GM13977 (cell line): ENCODE measurements around the gene RABAC1.
A peak's percentile ranks its signal among the peaks of the same experiment; 100 is the strongest.
"Not testable (repeated sequence)": the region's sequence is repeated elsewhere in the genome, so short reads cannot be mapped to it uniquely, and the experiment has no call there.

Source experiments
- DNase-seq: peaks from one replicate; pipeline ENCODE4 v3.0.0; 2012; ENCODE audit warnings: low spot score
- CTCF ChIP-seq: IDR thresholded peaks from 2 replicates; pipeline ENCODE4 v1.5.1; 2012; ENCODE audit warnings: mild to moderate bottlenecking, control low read depth; ENCODE audit not compliant: insufficient read depth; ENCODE audit errors: extremely low read depth, missing control alignments
- in situ Hi-C: fragments of 300-500 bp; cut with MboI; formaldehyde crosslinking; loops from one replicate; pipeline ENCODE4 v1.12.0; 2022; ENCODE audit warnings: low sequenced_read_pairs, low pct_unique_long_range_greater_than_20kb, mixed read lengths, inconsistent platforms; ENCODE audit not compliant: unreplicated experiment

The RABAC1 gene

DNA sequence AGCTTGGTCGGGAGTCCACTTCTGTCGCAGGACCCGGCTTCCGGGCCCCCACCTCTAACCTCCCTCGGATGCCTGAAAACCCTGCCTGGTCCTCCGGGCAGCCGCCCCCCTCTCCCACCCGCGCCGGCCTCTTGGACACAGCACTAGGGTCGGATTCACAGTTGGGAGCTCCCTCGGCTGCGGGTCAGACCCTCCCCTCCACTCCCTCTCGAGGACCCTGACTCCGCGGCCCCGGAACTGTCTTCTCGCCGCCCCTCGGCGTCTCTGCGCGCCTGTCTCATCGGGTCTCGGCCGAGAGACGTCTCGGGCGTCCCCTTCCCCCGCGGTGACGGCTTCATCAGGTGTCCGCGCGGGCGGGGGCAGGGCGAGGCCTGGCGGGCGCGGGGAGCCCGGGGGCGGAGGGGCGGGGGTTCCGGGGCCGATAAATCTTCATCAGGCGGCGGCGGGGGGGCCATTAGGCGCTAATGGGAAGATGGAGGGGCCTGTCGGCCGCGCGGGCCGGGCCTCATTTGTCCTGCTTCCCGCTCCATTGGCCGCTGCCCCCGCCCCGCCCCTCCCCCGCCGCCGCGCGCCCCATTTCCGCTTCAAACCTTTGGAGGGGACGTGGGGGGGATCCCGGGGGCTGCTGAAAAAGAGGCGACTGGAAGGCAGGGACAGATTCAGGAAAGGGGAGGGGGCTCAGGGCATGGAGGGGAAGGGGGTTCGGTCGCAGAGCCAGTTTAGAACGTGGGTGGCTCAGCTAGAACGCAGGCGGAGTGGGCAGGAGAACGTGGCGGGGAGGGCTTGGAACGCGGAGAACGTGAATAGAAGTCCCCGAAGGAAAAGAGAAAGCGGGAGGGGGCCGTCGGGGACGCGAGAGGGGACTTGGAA is 19.0 kb downstream of the RABAC1 start:
- peak; percentile 86 for DNase-seq
- no peak for TF ChIP-seq CTCF
- in situ Hi-C loops: no loop called here

DNA sequence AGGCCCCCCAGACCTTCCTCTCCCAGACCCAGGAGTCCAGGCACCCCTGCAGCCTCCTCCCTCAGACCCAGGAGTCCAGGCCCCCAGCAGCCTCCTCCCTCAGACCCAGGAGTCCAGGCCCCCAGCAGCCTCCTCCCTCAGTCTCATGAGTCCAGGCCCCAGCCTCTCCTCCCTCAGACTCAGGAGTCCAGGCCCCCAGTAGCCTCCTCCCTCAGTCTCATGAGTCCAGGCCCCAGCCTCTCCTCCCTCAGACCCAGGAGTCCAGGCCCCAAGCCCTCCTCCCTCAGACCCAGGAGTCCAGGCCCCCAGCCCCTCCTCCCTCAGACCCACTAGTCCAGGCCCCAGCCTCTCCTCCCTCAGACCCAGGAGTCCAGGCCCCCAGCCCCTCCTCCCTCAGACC is 19.9 kb downstream of the RABAC1 start:
- in situ Hi-C loops, DNase-seq: not testable (repeated sequence)

- no peak for TF ChIP-seq CTCF
- in situ Hi-C loops: no loop called here
- DNase-seq: no peak
These were observed 21.3 kb downstream of the RABAC1 start for GRCh38 chr19:41937525-41938468.

- TF ChIP-seq CTCF: no peak
- in situ Hi-C loops: no loop called here
- no peak for DNase-seq
These were observed 22.2 kb downstream of the RABAC1 start for GRCh38 chr19:41936961-41937360.

- TF ChIP-seq CTCF: no peak
- DNase-seq: no peak
- in situ Hi-C loops: no loop called here
These were observed 22.7 kb downstream of the RABAC1 start for GRCh38 chr19:41936416-41936850.

DNA sequence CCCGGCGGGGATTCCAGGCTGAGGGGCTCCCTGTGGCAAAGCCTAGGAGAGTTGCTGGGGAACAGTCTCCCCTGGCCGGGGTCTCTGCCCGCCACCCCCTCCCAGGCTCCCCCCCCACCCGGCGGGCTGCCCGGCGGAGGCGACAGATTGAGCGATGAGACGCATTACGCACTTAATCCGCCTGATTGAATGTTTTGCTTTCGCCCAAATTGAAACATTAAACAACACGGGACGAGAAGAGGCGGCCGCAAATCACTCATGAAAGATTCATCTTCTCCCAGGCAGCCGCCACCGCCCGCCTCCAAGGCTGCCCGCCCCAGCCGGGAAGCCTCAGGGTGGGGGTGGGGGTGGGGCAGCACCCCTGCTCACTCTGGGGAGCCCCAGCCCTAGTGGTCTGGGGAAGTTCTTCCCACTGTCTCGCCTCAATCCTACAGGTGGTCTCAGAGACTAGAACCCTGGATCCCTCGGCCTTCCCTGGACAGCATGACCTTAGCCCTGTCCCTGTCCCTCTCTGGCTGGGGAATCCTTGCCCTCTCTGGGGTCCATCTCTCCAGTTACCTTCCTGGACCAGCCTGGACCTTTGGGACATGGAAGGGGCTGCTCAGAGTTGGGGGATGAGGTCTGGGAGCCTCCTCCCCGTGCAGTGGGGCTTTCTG is 23.2 kb downstream of the RABAC1 start:
- TF ChIP-seq CTCF: no peak
- DNase-seq: no peak
- in situ Hi-C loops: no loop called here
